GM18907 (cell line): Measurements from ENCODE around the gene RPRD1A.
A peak's percentile ranks its signal among the peaks of the same experiment; 100 is the strongest.
"Not testable (repeated sequence)": the region's sequence is repeated elsewhere in the genome, so short reads cannot be mapped to it uniquely, and the experiment has no call there.

Source experiments
- ATAC-seq: cut with Tn5 transposase; IDR thresholded peaks from one replicate; pipeline ENCODE4 v1.9.1; 2021; ENCODE audit warnings: mild to moderate bottlenecking, moderate library complexity; ENCODE audit not compliant: unreplicated experiment

Gene RPRD1A

GRCh38 chr18:36078751-36079529, 11.6 kb upstream of the RPRD1A start:
- no peak for ATAC-seq

- not testable (repeated sequence) for ATAC-seq
These were observed 10.4 kb upstream of the RPRD1A start for GRCh38 chr18:36077764-36078163.

GRCh38 chr18:36075862-36076587, 8.7 kb upstream of the RPRD1A start:
- ATAC-seq, result peak; percentile 66

GRCh38 chr18:36074435-36074834, 7.1 kb upstream of the RPRD1A start:
- ATAC-seq, result no peak

- ATAC-seq, result no peak
These were observed 6.3 kb upstream of the RPRD1A start for GRCh38 chr18:36073676-36074075.

- ATAC-seq, result not testable (repeated sequence)
These were observed 5.0 kb upstream of the RPRD1A start for GRCh38 chr18:36072406-36072805.

- peak; percentile 1 for ATAC-seq
These were observed 689 bp downstream of the RPRD1A start for GRCh38 chr18:36066686-36067054.

- ATAC-seq, result no peak
These were observed 1.4 kb downstream of the RPRD1A start for GRCh38 chr18:36066001-36066400.

- not testable (repeated sequence) for ATAC-seq
These were observed 2.6 kb downstream of the RPRD1A start for GRCh38 chr18:36064809-36065079.

GRCh38 chr18:36064027-36064808, 3.1 kb downstream of the RPRD1A start:
- ATAC-seq, result no peak

- ATAC-seq, result no peak
These were observed 8.7 kb downstream of the RPRD1A start for GRCh38 chr18:36058674-36059073.

GRCh38 chr18:36051760-36052159, 15.6 kb downstream of the RPRD1A start:
- no peak for ATAC-seq

- peak; percentile 43 for ATAC-seq
These were observed 16.9 kb downstream of the RPRD1A start for GRCh38 chr18:36050479-36050878.

- ATAC-seq, result no peak
These were observed 19.8 kb downstream of the RPRD1A start for GRCh38 chr18:36047521-36047920.

GRCh38 chr18:36046898-36047297, 20.5 kb downstream of the RPRD1A start:
- ATAC-seq, result no peak

- no peak for ATAC-seq
These were observed 21.9 kb downstream of the RPRD1A start for GRCh38 chr18:36045241-36045991.

- no peak for ATAC-seq
These were observed 24.2 kb downstream of the RPRD1A start for GRCh38 chr18:36043153-36043552.

GRCh38 chr18:36041146-36041545, 26.2 kb downstream of the RPRD1A start:
- no peak for ATAC-seq

GRCh38 chr18:36038102-36038663, 29.2 kb downstream of the RPRD1A start:
- ATAC-seq, result no peak

- ATAC-seq, result no peak
These were observed 32.1 kb downstream of the RPRD1A start for GRCh38 chr18:36035253-36035652.
